HUES64 (cell line): ENCODE measurements around the gene KRT6B.

Source experiments
- H3K27ac ChIP-seq: 2 replicates; pipeline ENCODE4 v1.7.0; 2013; ENCODE audit warnings: low read depth, low read length, inconsistent platforms
- H3K27me3 ChIP-seq: 2 replicates; pipeline ENCODE4 v1.6.1; 2013; ENCODE audit warnings: mild to moderate bottlenecking, low read length; ENCODE audit not compliant: insufficient read depth
- H3K36me3 ChIP-seq: 2 replicates; pipeline ENCODE4 v1.6.1; 2013; ENCODE audit warnings: mild to moderate bottlenecking, low read length; ENCODE audit not compliant: insufficient read depth
- H3K4me1 ChIP-seq: 2 replicates; pipeline ENCODE4 v1.6.1; 2013; ENCODE audit warnings: mild to moderate bottlenecking, low read length, moderate library complexity; ENCODE audit not compliant: insufficient read depth
- H3K4me3 ChIP-seq: 2 replicates; pipeline ENCODE4 v1.5.1; 2013; ENCODE audit warnings: mild to moderate bottlenecking, low read length, moderate library complexity
- H3K9ac ChIP-seq: 2 replicates; pipeline ENCODE4 v1.6.1; 2013; ENCODE audit warnings: mild to moderate bottlenecking, low read depth, low read length
- H3K9me3 ChIP-seq: 2 replicates; pipeline ENCODE4 v1.6.1; 2013; ENCODE audit warnings: low read depth, low read length; ENCODE audit not compliant: insufficient read depth
- WGBS: fragments of 150-250, 120-280 bp; methylation state at CpG from one replicate; pipeline ENCODE4 v1.1.7; 2013; ENCODE audit warnings: missing lambda C conversion rate; 5-methylcytosine and 5-hydroxymethylcytosine counted together

The KRT6B gene

GRCh38 chr12:52443966-52444365 lies 8.0 kb downstream of the KRT6B start:
- Histone ChIP-seq H3K36me3 (no peaks in the 10 kb centered on the region), H3K27me3 (no peaks in the 10 kb centered on the region), H3K27ac (no peak overlapping the region), H3K9me3 (no peaks in the 10 kb centered on the region), H3K4me1 (peaks cover 24% of the 10 kb centered on the region), H3K4me3 (no peak overlapping the region), H3K9ac (no peak overlapping the region)
- 94% methylated on average over 3 of the region's 3 CpGs for WGBS

GRCh38 chr12:52442600-52443061 lies 9.3 kb downstream of the KRT6B start:
- no peak overlapping the region for H3K27ac ChIP-seq
- H3K9ac ChIP-seq = peak overlapping the region; percentile 19; the same call in 1 of the 2 replicates
- no peaks in the 10 kb centered on the region for H3K9me3 ChIP-seq
- H3K27me3 ChIP-seq = no peaks in the 10 kb centered on the region
- H3K4me3 ChIP-seq = no peak overlapping the region
- H3K4me1 ChIP-seq = peaks cover 24% of the 10 kb centered on the region
- H3K36me3 ChIP-seq = no peaks in the 10 kb centered on the region
- WGBS = 36% methylated on average over 6 of the region's 6 CpGs

- 79% methylated on average over 9 of the region's 9 CpGs for WGBS
- H3K4me1 ChIP-seq = peaks cover 24% of the 10 kb centered on the region
- H3K27me3 ChIP-seq = no peaks in the 10 kb centered on the region
- H3K36me3 ChIP-seq = no peaks in the 10 kb centered on the region
- no peak overlapping the region for H3K4me3 ChIP-seq
- no peaks in the 10 kb centered on the region for H3K9me3 ChIP-seq
- no peak overlapping the region for H3K9ac ChIP-seq
- no peak overlapping the region for H3K27ac ChIP-seq
Measured at GRCh38 chr12:52441320-52441911, 10.5 kb downstream of the KRT6B start.

- Histone ChIP-seq H3K4me3 (no peak overlapping the region), H3K9me3 (no peaks in the 10 kb centered on the region), H3K27me3 (no peaks in the 10 kb centered on the region), H3K4me1 (peaks cover 24% of the 10 kb centered on the region), H3K27ac (peak overlapping the region; percentile 14; the same call in 1 of the 2 replicates), H3K9ac (no peak overlapping the region), H3K36me3 (no peaks in the 10 kb centered on the region)
- WGBS = 92% methylated on average over 5 of the region's 5 CpGs
Measured at GRCh38 chr12:52440821-52441319, 11.1 kb downstream of the KRT6B start.

- no peaks in the 10 kb centered on the region for H3K27me3 ChIP-seq
- no peak overlapping the region for H3K27ac ChIP-seq
- WGBS = 88% methylated on average over 2 of the region's 2 CpGs
- peaks cover 24% of the 10 kb centered on the region for H3K4me1 ChIP-seq
- H3K9ac ChIP-seq = no peak overlapping the region
- H3K4me3 ChIP-seq = no peak overlapping the region
- H3K9me3 ChIP-seq = no peaks in the 10 kb centered on the region
- H3K36me3 ChIP-seq = no peaks in the 10 kb centered on the region
Measured at GRCh38 chr12:52439845-52440244, 12.1 kb downstream of the KRT6B start.

- no peak overlapping the region for H3K4me3 ChIP-seq
- no peaks in the 10 kb centered on the region for H3K27me3 ChIP-seq
- no peaks in the 10 kb centered on the region for H3K9me3 ChIP-seq
- H3K36me3 ChIP-seq = no peaks in the 10 kb centered on the region
- no peak overlapping the region for H3K9ac ChIP-seq
- peaks cover 24% of the 10 kb centered on the region for H3K4me1 ChIP-seq
- H3K27ac ChIP-seq = no peak overlapping the region
- 80% methylated on average over 8 of the region's 8 CpGs for WGBS
Measured at GRCh38 chr12:52439420-52439819, 12.5 kb downstream of the KRT6B start.

GRCh38 chr12:52438305-52439301 lies 13.3 kb downstream of the KRT6B start:
- H3K27me3 ChIP-seq = no peaks in the 10 kb centered on the region

GRCh38 chr12:52437508-52437907 lies 14.4 kb downstream of the KRT6B start:
- no peak overlapping the region for H3K9ac ChIP-seq
- 84% methylated on average over 9 of the region's 9 CpGs for WGBS

More at GRCh38 chr12:52438305-52439301, 13.3 kb downstream of the KRT6B start:
- H3K27ac ChIP-seq = no peak overlapping the region
- H3K9ac ChIP-seq = no peak overlapping the region
- no peak overlapping the region for H3K4me3 ChIP-seq
- H3K9me3 ChIP-seq = no peaks in the 10 kb centered on the region
- WGBS = 94% methylated on average over 8 of the region's 8 CpGs
- peaks cover 24% of the 10 kb centered on the region for H3K4me1 ChIP-seq
- no peaks in the 10 kb centered on the region for H3K36me3 ChIP-seq

GRCh38 chr12:52436828-52437474 lies 15.0 kb downstream of the KRT6B start:
- no peaks in the 10 kb centered on the region for H3K27me3 ChIP-seq
- peaks cover 11% of the 10 kb centered on the region; the same call in 1 of the 2 replicates for H3K4me1 ChIP-seq
- no peak overlapping the region for H3K27ac ChIP-seq
- H3K36me3 ChIP-seq = no peaks in the 10 kb centered on the region
- 88% methylated on average over 9 of the region's 9 CpGs for WGBS
- H3K9ac ChIP-seq = no peak overlapping the region
- H3K9me3 ChIP-seq = no peaks in the 10 kb centered on the region
- no peak overlapping the region for H3K4me3 ChIP-seq

More at GRCh38 chr12:52437508-52437907, 14.4 kb downstream of the KRT6B start:
- Histone ChIP-seq H3K27me3 (no peaks in the 10 kb centered on the region), H3K36me3 (no peaks in the 10 kb centered on the region), H3K9me3 (no peaks in the 10 kb centered on the region), H3K4me3 (no peak overlapping the region), H3K4me1 (peaks cover 17% of the 10 kb centered on the region), H3K27ac (no peak overlapping the region)

- no peak overlapping the region for H3K27ac ChIP-seq
- no peaks in the 10 kb centered on the region for H3K9me3 ChIP-seq
- no peak overlapping the region for H3K9ac ChIP-seq
- H3K4me3 ChIP-seq = no peak overlapping the region
- H3K36me3 ChIP-seq = no peaks in the 10 kb centered on the region
- WGBS = 85% methylated on average over 9 of the region's 9 CpGs
- H3K4me1 ChIP-seq = peaks cover 4% of the 10 kb centered on the region; the same call in 1 of the 2 replicates
- H3K27me3 ChIP-seq = peaks cover 3% of the 10 kb centered on the region; the same call in 1 of the 2 replicates
Measured at GRCh38 chr12:52436000-52436827, 15.7 kb downstream of the KRT6B start.
